Measurements from ENCODE around the gene PIK3C2B.

PIK3C2B gene

GRCh38 chr1:204449678-204450280 lies 44.8 kb downstream of the PIK3C2B start:
- Histone ChIP-seq H3K4me2 (ENCODE audit: low read depth, low read length, poor library complexity, severe bottlenecking) (no peak overlapping the region), H3K4me1 (ENCODE audit: insufficient read depth, low read length, poor library complexity, severe bottlenecking) (peaks cover 33% of the 10 kb centered on the region), H3K79me2 (ENCODE audit: insufficient read depth, low read length) (no peaks in the 10 kb centered on the region), H3F3A (ENCODE audit: low read depth) (no peaks in the 10 kb centered on the region), H3K36me3 (ENCODE audit: insufficient read depth, low read length) (peaks cover 65% of the 10 kb centered on the region; the same call in 1 of the 2 replicates), H3K27me3 (ENCODE audit: insufficient read depth, low read length, poor library complexity, severe bottlenecking) (no peaks in the 10 kb centered on the region), H2AFZ (ENCODE audit: low read length) (no peak overlapping the region), H3K9me2 (replicated peaks; ENCODE audit: low read depth, low read length) (no peaks in the 10 kb centered on the region), H3K4me3 (ENCODE audit: low read length, poor library complexity, severe bottlenecking) (no peak overlapping the region), H3K9me3 (ENCODE audit: insufficient read depth, low read depth, low read length) (no peaks in the 10 kb centered on the region), H4K20me1 (ENCODE audit: insufficient read depth, low read length, poor library complexity, severe bottlenecking) (peaks cover 3% of the 10 kb centered on the region), H3K9ac (ENCODE audit: low read depth, low read length, poor library complexity, severe bottlenecking) (no peak overlapping the region)
- TF ChIP-seq EZH2phosphoT487 (IDR thresholded peaks at IDR 0.05; ENCODE audit: borderline replicate concordance) (no peak), CTCF (conservative IDR thresholded peaks at IDR 0.05; ENCODE audit: low read length) (no peak)

GRCh38 chr1:204448991-204449677 lies 45.5 kb downstream of the PIK3C2B start:
- Histone ChIP-seq H3K4me3 (ENCODE audit: low read length, poor library complexity, severe bottlenecking) (no peak overlapping the region), H3K9ac (ENCODE audit: low read depth, low read length, poor library complexity, severe bottlenecking) (no peak overlapping the region), H3K27me3 (ENCODE audit: insufficient read depth, low read length, poor library complexity, severe bottlenecking) (no peaks in the 10 kb centered on the region), H3K9me2 (replicated peaks; ENCODE audit: low read depth, low read length) (no peaks in the 10 kb centered on the region), H3K4me1 (ENCODE audit: insufficient read depth, low read length, poor library complexity, severe bottlenecking) (peaks cover 33% of the 10 kb centered on the region), H3K4me2 (ENCODE audit: low read depth, low read length, poor library complexity, severe bottlenecking) (no peak overlapping the region), H3K36me3 (ENCODE audit: insufficient read depth, low read length) (peaks cover 66% of the 10 kb centered on the region; the same call in 1 of the 2 replicates), H3K9me3 (ENCODE audit: insufficient read depth, low read depth, low read length) (no peaks in the 10 kb centered on the region), H2AFZ (ENCODE audit: low read length) (no peak overlapping the region), H4K20me1 (ENCODE audit: insufficient read depth, low read length, poor library complexity, severe bottlenecking) (peaks cover 3% of the 10 kb centered on the region), H3F3A (ENCODE audit: low read depth) (no peaks in the 10 kb centered on the region), H3K79me2 (ENCODE audit: insufficient read depth, low read length) (no peaks in the 10 kb centered on the region)
- no peak for TF ChIP-seq EZH2phosphoT487 (IDR thresholded peaks at IDR 0.05; ENCODE audit: borderline replicate concordance)
- no peak for TF ChIP-seq CTCF (conservative IDR thresholded peaks at IDR 0.05; ENCODE audit: low read length)

- no peak overlapping the region for H3K9ac ChIP-seq (ENCODE audit: low read depth, low read length, poor library complexity, severe bottlenecking)
- H4K20me1 ChIP-seq (ENCODE audit: insufficient read depth, low read length, poor library complexity, severe bottlenecking) = peaks cover 3% of the 10 kb centered on the region
- H3K79me2 ChIP-seq (ENCODE audit: insufficient read depth, low read length) = no peaks in the 10 kb centered on the region
- no peak overlapping the region for H3K4me2 ChIP-seq (ENCODE audit: low read depth, low read length, poor library complexity, severe bottlenecking)
- H3K36me3 ChIP-seq (ENCODE audit: insufficient read depth, low read length) = peaks cover 73% of the 10 kb centered on the region; the same call in 1 of the 2 replicates
- H3K27me3 ChIP-seq (ENCODE audit: insufficient read depth, low read length, poor library complexity, severe bottlenecking) = no peaks in the 10 kb centered on the region
- H3K9me3 ChIP-seq (ENCODE audit: insufficient read depth, low read depth, low read length) = no peaks in the 10 kb centered on the region
- H3K4me3 ChIP-seq (ENCODE audit: low read length, poor library complexity, severe bottlenecking) = no peak overlapping the region
- TF ChIP-seq CTCF (conservative IDR thresholded peaks at IDR 0.05; ENCODE audit: low read length) (no peak), EZH2phosphoT487 (IDR thresholded peaks at IDR 0.05; ENCODE audit: borderline replicate concordance) (no peak)
- peaks cover 33% of the 10 kb centered on the region for H3K4me1 ChIP-seq (ENCODE audit: insufficient read depth, low read length, poor library complexity, severe bottlenecking)
- no peaks in the 10 kb centered on the region for H3K9me2 ChIP-seq (replicated peaks; ENCODE audit: low read depth, low read length)
- H3F3A ChIP-seq (ENCODE audit: low read depth) = no peaks in the 10 kb centered on the region
- no peak overlapping the region for H2AFZ ChIP-seq (ENCODE audit: low read length)
These were observed 46.2 kb downstream of the PIK3C2B start for GRCh38 chr1:204448344-204448964.
